Esophagus squamous epithelium (tissue), 5 donors: ENCODE measurements around the gene ATP1B3. TPM values are rescaled to one million over a fixed set of nuclear protein-coding genes. Genes with fewer than 3 reads are reported as not detected.

ENCODE experiments used
- DNase-seq: peaks from one replicate; lab custom pipeline; 2025; lab: John Stamatoyannopoulos, UW
- H3K27ac ChIP-seq, 4 donors: fragments of 200-600 bp; sonication (generic); one replicate each; pipeline ENCODE4 v1.5.1; 2016 to 2019; ENCODE audit warnings: mild to moderate bottlenecking in 1 of 4
- H3K27me3 ChIP-seq, 4 donors: fragments of 200-600 bp; sonication (generic); 1 replicate in 3 of 4; 2 replicates in 1 of 4; pipeline versions ENCODE4 v1.5.1 to v1.6.0; 2017 to 2021; ENCODE audit warnings: antibody characterized with exemption in 1 of 4
- H3K36me3 ChIP-seq, 3 donors: fragments of 200-600 bp; sonication (generic); one replicate each; pipeline ENCODE4 v1.5.1; 2016 to 2019
- H3K4me1 ChIP-seq, 3 donors: fragments of 200-600 bp; sonication (generic); one replicate each; pipeline ENCODE4 v1.5.1; 2017 to 2019
- H3K4me3 ChIP-seq, 4 donors: fragments of 200-600 bp; sonication (generic); 1 replicate in 3 of 4; 2 replicates in 1 of 4; pipeline ENCODE4 v1.5.1; 2016 to 2019; ENCODE audit warnings: mild to moderate bottlenecking in 2 of 4, moderate library complexity in 1 of 4
- H3K9me3 ChIP-seq, 3 donors: fragments of 200-600 bp; sonication (generic); one replicate each; pipeline ENCODE4 v1.5.1; 2016 to 2019
- CTCF ChIP-seq, 6 experiments: fragments of 450-650 bp in 4 of 6; fragments of 200-600 bp in 2 of 6; sonication (generic) in 2 of 6; IDR thresholded peaks; one replicate each; pipeline ENCODE4 v1.5.1; 2016 to 2019; ENCODE audit warnings: antibody characterized with exemption in 6 of 6, mild to moderate bottlenecking in 4 of 6, moderate library complexity in 4 of 6
- POLR2A ChIP-seq, 4 donors: fragments of 450-650 bp; IDR thresholded peaks; one replicate each; pipeline ENCODE4 v1.6.1; 2017; ENCODE audit warnings: antibody characterized with exemption in 4 of 4, mild to moderate bottlenecking in 4 of 4, moderate library complexity in 3 of 4
- WGBS, 2 donors: methylation state at CpG; one replicate each; pipeline ENCODE4 v1.1.5; 2018; 5-methylcytosine and 5-hydroxymethylcytosine counted together
- intact Hi-C: fragments of 100-400 bp; cut with DNase I; formaldehyde crosslinking; loops from one replicate; pipeline ENCODE4 v1.15.0; 2022
- total RNA-seq, 4 donors: library from RNA; depleted of rRNA; stranded (reverse); fragments of >200 nt; gene quantifications; one replicate each; pipeline ENCODE4 v1.1.0, GENCODE V29; 2016
- donor health status: DM: yes; HTN: yes; CAD: no.

Gene ATP1B3
- total RNA-seq, 4 donors from 2014 or later, result 61.0 to 160 (median 126) TPM

GRCh38 chr3:141955175-141955574 lies 78.7 kb downstream of the ATP1B3 start:
- Histone ChIP-seq H3K9me3 (no peaks in the 10 kb centered on the region), H3K4me1 (peaks cover 0 to 56% (median 19%) of the 10 kb centered on the region in 3 donors), H3K27ac (peak overlapping the region; percentile 67 to 79 (median 74)), H3K4me3 (peak overlapping the region in 3 of 4 donors; percentile 13 to 35 (median 23)), H3K27me3 (no peaks in the 10 kb centered on the region), H3K36me3 (peaks cover 0 to 56% (median 0%) of the 10 kb centered on the region in 3 donors)
- WGBS, 2 donors, result 11 to 30% methylated on average over 5 to 6 of the region's 6 CpGs
- intact Hi-C loops, result no loop called here
- TF ChIP-seq POLR2A (IDR thresholded peaks at IDR 0.05) (no peak), CTCF (IDR thresholded peaks at IDR 0.05) (no peak)
- DNase-seq, result no peak

GRCh38 chr3:141959589-141960554 lies 83.4 kb downstream of the ATP1B3 start:
- Histone ChIP-seq H3K4me3 (no peak overlapping the region), H3K36me3 (peaks cover 0 to 58% (median 0%) of the 10 kb centered on the region in 3 donors), H3K27me3 (no peaks in the 10 kb centered on the region), H3K27ac (peak overlapping the region in 3 of 4 donors; percentile 50 to 64 (median 57)), H3K4me1 (peaks cover 0 to 30% (median 19%) of the 10 kb centered on the region in 3 donors), H3K9me3 (no peaks in the 10 kb centered on the region)
- TF ChIP-seq POLR2A (IDR thresholded peaks at IDR 0.05), result no peak
- no peak for TF ChIP-seq CTCF (IDR thresholded peaks at IDR 0.05)
- intact Hi-C loops, result no loop called here
- no peak for DNase-seq
- 22 to 41% methylated on average over 8 of the region's 8 CpGs for WGBS, 2 donors

- 33 to 48% methylated on average over 3 of the region's 3 CpGs for WGBS, 2 donors
- no peak for DNase-seq
- Histone ChIP-seq H3K27me3 (no peaks in the 10 kb centered on the region), H3K4me3 (no peak overlapping the region), H3K4me1 (peaks cover 0 to 22% (median 14%) of the 10 kb centered on the region in 3 donors), H3K9me3 (no peaks in the 10 kb centered on the region), H3K36me3 (peaks cover 0 to 59% (median 0%) of the 10 kb centered on the region in 3 donors), H3K27ac (peak overlapping the region in 2 of 4 donors; percentile 50 to 64)
- no peak for TF ChIP-seq CTCF (IDR thresholded peaks at IDR 0.05)
- no peak for TF ChIP-seq POLR2A (IDR thresholded peaks at IDR 0.05)
- intact Hi-C loops, result no loop called here
Observed at GRCh38 chr3:141960731-141961130, 84.3 kb downstream of the ATP1B3 start.

- 85 to 94% methylated on average over 4 of the region's 4 CpGs for WGBS, 2 donors
- no peak for DNase-seq
- Histone ChIP-seq H3K27ac (no peak overlapping the region), H3K9me3 (no peaks in the 10 kb centered on the region), H3K27me3 (no peaks in the 10 kb centered on the region), H3K36me3 (peaks cover 0 to 41% (median 0%) of the 10 kb centered on the region in 3 donors), H3K4me1 (peaks cover 0 to 27% (median 14%) of the 10 kb centered on the region in 3 donors), H3K4me3 (no peak overlapping the region)
- intact Hi-C loops, result no loop called here
- TF ChIP-seq POLR2A (IDR thresholded peaks at IDR 0.05) (no peak), CTCF (IDR thresholded peaks at IDR 0.05) (no peak)
Observed at GRCh38 chr3:141963301-141963700, 86.9 kb downstream of the ATP1B3 start.

- Histone ChIP-seq H3K9me3 (no peaks in the 10 kb centered on the region), H3K27me3 (no peaks in the 10 kb centered on the region), H3K27ac (no peak overlapping the region), H3K36me3 (peaks cover 0 to 37% (median 0%) of the 10 kb centered on the region in 3 donors), H3K4me3 (no peak overlapping the region), H3K4me1 (peaks cover 0 to 12% (median 4%) of the 10 kb centered on the region in 3 donors)
- no peak for DNase-seq
- 84 to 87% methylated on average over 1 of the region's 1 CpG for WGBS, 2 donors
- TF ChIP-seq POLR2A (IDR thresholded peaks at IDR 0.05) (no peak), CTCF (IDR thresholded peaks at IDR 0.05) (no peak)
- intact Hi-C loops, result no loop called here
Observed at GRCh38 chr3:141965471-141965870, 89.0 kb downstream of the ATP1B3 start.
